Fibroblast of mammary gland (primary cell): ENCODE results near the gene RABGGTA.

Experiments used
- DNase-seq: peaks from one replicate; pipeline ENCODE4 v3.0.0-alpha.2; 2010; ENCODE audit warnings: low read depth
- H3K4me3 ChIP-seq: 2 replicates; pipeline ENCODE4 v1.5.1; 2011; ENCODE audit warnings: low read depth, mild to moderate bottlenecking, low read length, moderate library complexity; ENCODE audit not compliant: control insufficient read depth
- CTCF ChIP-seq: conservative IDR thresholded peaks from 2 replicates; pipeline ENCODE4 v1.5.1; 2011; ENCODE audit warnings: low read depth, low read length, inconsistent platforms; ENCODE audit not compliant: control insufficient read depth, insufficient read depth

The RABGGTA gene

GRCh38 chr14:24260780-24261157, 10.6 kb downstream of the RABGGTA start:
- TF ChIP-seq CTCF, result no peak
- H3K4me3 ChIP-seq, result no peak overlapping the region

GRCh38 chr14:24260026-24260779, 11.2 kb downstream of the RABGGTA start:
- TF ChIP-seq CTCF, result no peak
- no peak overlapping the region for H3K4me3 ChIP-seq
- DNase-seq, result no peak

More at GRCh38 chr14:24260780-24261157, 10.6 kb downstream of the RABGGTA start:
- DNase-seq, result no peak

- DNase-seq, result no peak
- no peak overlapping the region for H3K4me3 ChIP-seq
- TF ChIP-seq CTCF, result no peak
These were observed 11.9 kb downstream of the RABGGTA start for GRCh38 chr14:24259282-24260025.

- H3K4me3 ChIP-seq, result no peak overlapping the region
- no peak for TF ChIP-seq CTCF
- no peak for DNase-seq
These were observed 12.7 kb downstream of the RABGGTA start for GRCh38 chr14:24258548-24259265.

DNA sequence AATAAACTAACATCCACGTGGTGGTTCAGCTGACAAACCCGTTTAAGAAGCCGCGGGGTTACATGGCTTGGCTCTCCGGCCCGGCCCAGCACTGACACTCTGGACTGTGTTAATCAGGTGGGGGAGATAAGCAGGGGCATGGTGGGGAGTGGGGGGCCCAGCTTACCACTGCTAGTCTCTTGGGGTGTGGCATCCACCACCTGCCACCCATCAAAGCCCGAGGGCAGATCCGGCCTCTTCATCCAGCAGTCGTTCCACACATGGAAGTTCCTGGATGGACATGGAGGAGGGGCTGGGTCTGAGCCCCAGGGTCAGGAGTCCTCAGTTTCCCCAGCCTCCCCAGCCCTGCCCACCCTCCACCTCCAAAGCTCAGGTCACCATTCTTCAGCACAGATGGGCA, 13.3 kb downstream of the RABGGTA start:
- DNase-seq, result no peak
- H3K4me3 ChIP-seq, result no peak overlapping the region
- no peak for TF ChIP-seq CTCF

GRCh38 chr14:24256960-24257359, 14.4 kb downstream of the RABGGTA start:
- no peak overlapping the region for H3K4me3 ChIP-seq
- no peak for TF ChIP-seq CTCF
- DNase-seq, result no peak
